Measurements from ENCODE around the gene TMEM39B. TPM values are rescaled to one million over a fixed set of nuclear protein-coding genes. Genes with fewer than 3 reads are reported as not detected.

Gene TMEM39B
- 5.2 and 5.8 TPM in 2 replicates for total RNA-seq

GRCh38 chr1:32072622-32073298, at the start of gene TMEM39B:
Gene TMEM39B (plus strand): TSS chr1:32072939. CDS start chr1:32073048, 109 bp downstream.
- no peak for TF ChIP-seq CTCF (IDR thresholded peaks at IDR 0.05; ENCODE audit: insufficient read depth, low read length, poor library complexity, severe bottlenecking)
- H3K27me3 ChIP-seq (ENCODE audit: control insufficient read depth, insufficient read depth, low read length), result no peaks in the 10 kb centered on the region
- DNase-seq (ENCODE audit: low read depth), result peak; percentile 85

GRCh38 chr1:32023351-32023750, 49.4 kb upstream of the TMEM39B start:
- no peak for DNase-seq (ENCODE audit: low read depth)
- Histone ChIP-seq H3K27me3 (ENCODE audit: control insufficient read depth, insufficient read depth, low read length) (no peaks in the 10 kb centered on the region), H3K4me3 (ENCODE audit: low read depth, low read length) (no peak overlapping the region), H3K36me3 (ENCODE audit: control insufficient read depth, insufficient read depth, low read length) (no peaks in the 10 kb centered on the region)
- TF ChIP-seq CTCF (IDR thresholded peaks at IDR 0.05; ENCODE audit: insufficient read depth, low read length, poor library complexity, severe bottlenecking), result no peak

More at GRCh38 chr1:32072622-32073298, at the start of gene TMEM39B:
- Histone ChIP-seq H3K4me3 (ENCODE audit: low read depth, low read length) (peak within 1 kb of the TSS; percentile 96), H3K36me3 (ENCODE audit: control insufficient read depth, insufficient read depth, low read length) (peaks cover 1% of the 10 kb centered on the region)

GRCh38 chr1:32025515-32025914, 47.2 kb upstream of the TMEM39B start:
- Histone ChIP-seq H3K36me3 (ENCODE audit: control insufficient read depth, insufficient read depth, low read length) (no peaks in the 10 kb centered on the region), H3K4me3 (ENCODE audit: low read depth, low read length) (no peak overlapping the region), H3K27me3 (ENCODE audit: control insufficient read depth, insufficient read depth, low read length) (no peaks in the 10 kb centered on the region)
- TF ChIP-seq CTCF (IDR thresholded peaks at IDR 0.05; ENCODE audit: insufficient read depth, low read length, poor library complexity, severe bottlenecking), result no peak
- DNase-seq (ENCODE audit: low read depth), result no peak

DNA sequence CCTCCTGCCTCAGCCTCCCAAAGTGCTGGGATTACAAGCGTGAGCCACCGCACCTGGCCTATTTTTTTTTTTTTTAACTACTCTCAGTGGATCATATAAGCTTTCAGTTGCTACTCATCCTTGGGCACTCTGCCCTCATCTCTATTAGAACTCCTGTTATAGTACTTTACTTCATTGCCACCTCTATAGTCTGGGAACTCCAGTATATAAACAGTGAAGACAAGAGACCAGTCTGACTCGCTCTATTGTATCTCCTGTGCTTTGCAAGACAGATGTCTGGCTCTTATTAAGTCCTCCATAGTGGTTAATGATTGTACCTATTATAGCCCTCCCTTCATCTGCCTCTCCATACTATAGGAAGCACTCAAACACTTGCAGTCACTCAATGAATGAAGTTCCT, 44.0 kb upstream of the TMEM39B start:
- DNase-seq (ENCODE audit: low read depth), result peak; percentile 25
- Histone ChIP-seq H3K4me3 (ENCODE audit: low read depth, low read length) (no peak overlapping the region), H3K36me3 (ENCODE audit: control insufficient read depth, insufficient read depth, low read length) (peaks cover 7% of the 10 kb centered on the region), H3K27me3 (ENCODE audit: control insufficient read depth, insufficient read depth, low read length) (no peaks in the 10 kb centered on the region)
- no peak for TF ChIP-seq CTCF (IDR thresholded peaks at IDR 0.05; ENCODE audit: insufficient read depth, low read length, poor library complexity, severe bottlenecking)

GRCh38 chr1:32031578-32032274, 41.0 kb upstream of the TMEM39B start:
- TF ChIP-seq CTCF (IDR thresholded peaks at IDR 0.05; ENCODE audit: insufficient read depth, low read length, poor library complexity, severe bottlenecking), result no peak
- peak; percentile 19 for DNase-seq (ENCODE audit: low read depth)
- Histone ChIP-seq H3K36me3 (ENCODE audit: control insufficient read depth, insufficient read depth, low read length) (peaks cover 8% of the 10 kb centered on the region), H3K27me3 (ENCODE audit: control insufficient read depth, insufficient read depth, low read length) (no peaks in the 10 kb centered on the region), H3K4me3 (ENCODE audit: low read depth, low read length) (no peak overlapping the region)
